GM23338 (cell line): ENCODE results near the gene DNAH6. TPM values are rescaled to one million over a fixed set of nuclear protein-coding genes. Genes with fewer than 3 reads are reported as not detected.

Source experiments
- ATAC-seq: fragments of 200-7000 bp; cut with Tn5 transposase; 3 replicates; pipeline ENCODE4 v1.9.1; 2020
- DNase-seq: peaks from one replicate; pipeline ENCODE4 v3.0.0-alpha.2; 2015; ENCODE audit warnings: low spot score
- H2AFZ ChIP-seq: fragments of 200-600 bp; sonication (generic); 2 replicates; pipeline ENCODE4 v1.8.0; 2016; ENCODE audit warnings: antibody characterized with exemption, mild to moderate bottlenecking, moderate library complexity
- H3F3A ChIP-seq: fragments of 200-600 bp; sonication (generic); replicated peaks from 2 replicates; pipeline ENCODE4 v1.8.0; 2017; ENCODE audit warnings: antibody characterized with exemption, mixed run types, low read depth
- H3K27ac ChIP-seq: fragments of 200-600 bp; sonication (generic); 2 replicates; pipeline ENCODE4 v1.6.1; 2016; ENCODE audit warnings: low read depth
- H3K27me3 ChIP-seq: fragments of 200-600 bp; sonication (generic); 2 replicates; pipeline ENCODE4 v1.8.0; 2016; ENCODE audit warnings: mild to moderate bottlenecking, mixed run types, moderate library complexity; ENCODE audit not compliant: insufficient read depth
- H3K36me3 ChIP-seq: fragments of 200-600 bp; sonication (generic); 2 replicates; pipeline ENCODE4 v1.8.0; 2016; ENCODE audit warnings: mild to moderate bottlenecking; ENCODE audit not compliant: insufficient read depth
- H3K4me1 ChIP-seq: fragments of 200-600 bp; sonication (generic); 2 replicates; pipeline ENCODE4 v1.8.0; 2016; ENCODE audit warnings: mild to moderate bottlenecking, moderate library complexity; ENCODE audit not compliant: insufficient read depth
- H3K4me2 ChIP-seq: fragments of 200-600 bp; sonication (generic); 2 replicates; pipeline ENCODE4 v1.7.1; 2017; ENCODE audit warnings: mixed run types
- H3K4me3 ChIP-seq: fragments of 200-600 bp; sonication (generic); 2 replicates; pipeline ENCODE4 v1.6.1; 2016; ENCODE audit warnings: mixed run types
- H3K79me2 ChIP-seq: fragments of 200-600 bp; sonication (generic); replicated peaks from 2 replicates; pipeline ENCODE4 v1.8.0; 2017; ENCODE audit warnings: mild to moderate bottlenecking; ENCODE audit not compliant: insufficient read depth
- H3K9me2 ChIP-seq: fragments of 200-600 bp; sonication (generic); 2 replicates; pipeline ENCODE4 v1.8.0; 2017; ENCODE audit not compliant: insufficient read depth
- H4K20me1 ChIP-seq: fragments of 200-600 bp; sonication (generic); replicated peaks from 2 replicates; pipeline ENCODE4 v1.8.0; 2017; ENCODE audit warnings: mild to moderate bottlenecking; ENCODE audit not compliant: insufficient read depth
- H3K27ac Mint-ChIP-seq: 2 replicates; pipeline ENCODE4 v1.8.0; 2020; ENCODE audit warnings: inconsistent platforms, mild to moderate bottlenecking, moderate library complexity, mixed read lengths
- H3K27me3 Mint-ChIP-seq: 3 replicates; pipeline ENCODE4 v1.8.0; 2022; ENCODE audit warnings: low read depth, mild to moderate bottlenecking, moderate library complexity, mixed read lengths, inconsistent platforms; ENCODE audit not compliant: insufficient read depth, poor library complexity
- H3K36me3 Mint-ChIP-seq: 3 replicates; pipeline ENCODE4 v1.8.0; 2021; ENCODE audit warnings: low read depth, mild to moderate bottlenecking, inconsistent platforms, moderate library complexity, mixed read lengths
- H3K4me1 Mint-ChIP-seq: 3 replicates; pipeline ENCODE4 v1.8.0; 2020; ENCODE audit warnings: mild to moderate bottlenecking, inconsistent platforms, mixed read lengths
- H3K4me3 Mint-ChIP-seq: 3 replicates; pipeline ENCODE4 v1.8.0; 2021; ENCODE audit warnings: moderate library complexity, mild to moderate bottlenecking, inconsistent platforms, mixed read lengths
- H3K9me3 Mint-ChIP-seq: 3 replicates; pipeline ENCODE4 v1.8.0; 2020; ENCODE audit warnings: moderate library complexity, mild to moderate bottlenecking, inconsistent platforms, mixed read lengths
- CREB1 ChIP-seq: fragments of 250-450 bp; sonication (Bioruptor Pico); IDR thresholded peaks from 2 replicates; pipeline ENCODE4 v1.5.0; 2020; ENCODE audit warnings: low read depth, mild to moderate bottlenecking, moderate library complexity
- CTCF ChIP-seq, 2 experiments: fragments of 200-600 bp in 1 of 2; sonication (generic) in 1 of 2; conservative IDR thresholded peaks; 2 replicates each; pipeline versions ENCODE4 v1.5.1 to v1.6.1; 2016 to 2017; ENCODE audit warnings: antibody characterized with exemption in 2 of 2, low read depth in 2 of 2, mild to moderate bottlenecking in 2 of 2, moderate library complexity in 1 of 2
- ETS1 ChIP-seq: IDR thresholded peaks from 2 replicates; pipeline ENCODE4 v1.6.1; 2016; ENCODE audit warnings: antibody characterized with exemption
- EZH2 ChIP-seq: fragments of 200-600 bp; sonication (generic); IDR thresholded peaks from one replicate; pipeline ENCODE4 v1.8.0; 2017; ENCODE audit warnings: antibody characterized with exemption, mild to moderate bottlenecking, low read depth; ENCODE audit not compliant: unreplicated experiment
- EZH2phosphoT487 ChIP-seq: fragments of 200-600 bp; sonication (generic); IDR thresholded peaks from one replicate; pipeline ENCODE4 v1.8.1; 2018; ENCODE audit warnings: antibody characterized with exemption; ENCODE audit not compliant: unreplicated experiment
- JUNB ChIP-seq: IDR thresholded peaks from one replicate; pipeline ENCODE4 v1.6.1; 2016; ENCODE audit warnings: antibody characterized with exemption; ENCODE audit not compliant: unreplicated experiment
- NANOG ChIP-seq: IDR thresholded peaks from 2 replicates; pipeline ENCODE4 v1.6.1; 2016; ENCODE audit warnings: antibody characterized with exemption, borderline replicate concordance
- POLR2AphosphoS5 ChIP-seq: IDR thresholded peaks from 2 replicates; pipeline ENCODE4 v1.6.1; 2016; ENCODE audit warnings: antibody characterized with exemption, low read depth
- REST ChIP-seq: IDR thresholded peaks from one replicate; pipeline ENCODE4 v1.6.1; 2018; ENCODE audit warnings: antibody characterized with exemption; ENCODE audit not compliant: unreplicated experiment
- STAT1 ChIP-seq: IDR thresholded peaks from one replicate; pipeline ENCODE4 v1.6.1; 2016; ENCODE audit warnings: antibody characterized with exemption; ENCODE audit not compliant: unreplicated experiment
- ZNF114 ChIP-seq: fragments of 250-450 bp; sonication (Bioruptor Pico); IDR thresholded peaks from 2 replicates; pipeline ENCODE4 v1.5.0; 2020; ENCODE audit warnings: mild to moderate bottlenecking, moderate library complexity
- ZNF331 ChIP-seq: fragments of 250-450 bp; sonication (Bioruptor Pico); IDR thresholded peaks from 2 replicates; pipeline ENCODE4 v1.5.0; 2020; ENCODE audit warnings: low read depth, mild to moderate bottlenecking, moderate library complexity
- ZNF462 ChIP-seq: fragments of 250-450 bp; sonication (Bioruptor Pico); IDR thresholded peaks from 2 replicates; pipeline ENCODE4 v1.5.0; 2020; ENCODE audit warnings: mild to moderate bottlenecking, moderate library complexity
- polyA plus RNA-seq: library from polyadenylated mRNA; unstranded; fragments of >200 nt; fragmentation: Nextera tagmentation; extraction: Ambion mirVana; gene quantifications from 2 replicates; pipeline ENCODE4 v1.2.1, GENCODE V29; 2016
- total RNA-seq: library from RNA; depleted of rRNA; stranded (reverse); fragments of >200 nt; shearing (Covaris generic); gene quantifications from 2 replicates; pipeline ENCODE4 v1.2.3, GENCODE V29; 2014

DNAH6 gene
- total and polyA plus RNA-seq, 2 experiments from 2014 or later = 0.27 to 0.31 TPM

DNA sequence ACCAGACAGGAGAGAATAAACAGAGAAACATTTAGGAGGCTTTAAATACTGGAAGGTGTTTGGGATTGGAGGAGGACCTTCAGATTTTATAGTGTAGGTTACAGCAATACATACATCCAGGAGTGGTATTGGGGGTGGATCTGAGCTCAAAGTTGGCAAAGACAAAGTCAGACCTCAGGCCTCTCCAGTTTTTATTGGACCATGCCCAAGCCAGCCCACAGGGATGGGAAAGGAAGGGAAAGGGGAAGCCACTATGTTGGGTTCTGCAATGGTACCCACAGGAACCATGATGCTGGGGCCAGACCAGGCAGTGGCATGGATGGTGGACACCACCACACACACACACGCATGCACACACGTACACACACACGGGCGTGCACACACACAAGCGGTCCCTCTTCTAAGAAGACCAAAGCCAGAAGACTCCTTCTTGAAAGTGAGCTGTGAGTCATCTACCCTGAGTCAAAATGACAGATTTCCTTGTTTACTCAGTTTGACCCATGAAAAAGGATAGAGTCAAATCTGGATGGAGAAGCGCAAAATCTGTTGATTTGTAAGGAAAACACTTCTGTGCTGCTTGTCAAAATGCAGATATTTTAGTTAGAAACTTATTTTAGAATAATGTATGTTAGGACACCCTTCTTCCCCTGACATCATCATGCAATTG is 276.7 kb downstream of the DNAH6 start:
- TF ChIP-seq NANOG (no peak), REST (no peak), ZNF331 (no peak), POLR2AphosphoS5 (no peak), EZH2 (no peak), ZNF462 (CRISPR knock-in tag) (no peak), CREB1 (CRISPR knock-in tag) (no peak), ETS1 (no peak), CTCF (conservative IDR thresholded peaks at IDR 0.05; ENCODE audit: low read depth in 2 of 2) (no peak), STAT1 (no peak), JUNB (no peak), ZNF114 (CRISPR knock-in tag) (no peak), EZH2phosphoT487 (no peak)
- DNase-seq = no peak
- Mint-ChIP-seq H3K9me3 (no peaks in the 10 kb centered on the region), H3K36me3 (no peaks in the 10 kb centered on the region), H3K4me3 (no peak overlapping the region), H3K27me3 (peaks cover under 1% of the 10 kb centered on the region), H3K27ac (no peak overlapping the region), H3K4me1 (no peaks in the 10 kb centered on the region; the same call in 2 of the 3 replicates)
- Histone ChIP-seq H3K4me2 (no peak overlapping the region), H3K27ac (no peak overlapping the region), H4K20me1 (no peaks in the 10 kb centered on the region), H2AFZ (no peak overlapping the region), H3K4me1 (no peaks in the 10 kb centered on the region), H3K79me2 (no peaks in the 10 kb centered on the region), H3K36me3 (no peaks in the 10 kb centered on the region), H3F3A (no peaks in the 10 kb centered on the region), H3K27me3 (no peaks in the 10 kb centered on the region), H3K4me3 (no peak overlapping the region), H3K9me2 (peaks cover 13% of the 10 kb centered on the region)
- ATAC-seq = no peak
